Panc1 (cell line): ENCODE data around the gene PAFAH1B2.
"Not testable (repeated sequence)": the region's sequence is repeated elsewhere in the genome, so short reads cannot be mapped to it uniquely, and the experiment has no call there.

Source experiments
- TCF7L2 ChIP-seq: IDR thresholded peaks from 2 replicates; pipeline ENCODE4 v1.6.1; 2011; ENCODE audit warnings: mild to moderate bottlenecking, low read depth, low read length, inconsistent platforms
- TF ChIP-seq, protein P1 (sequence below): fragments of 450-650 bp; IDR thresholded peaks from 2 replicates; pipeline ENCODE4 v1.5.1; 2017; ENCODE audit warnings: mild to moderate bottlenecking
- TF ChIP-seq, protein P2 (sequence below), 2 experiments: IDR thresholded peaks; 2 replicates each; pipeline ENCODE4 v1.6.1; 2011 to 2012; ENCODE audit warnings: low read depth in 2 of 2, control low read depth in 1 of 2, low read length in 1 of 2, mild to moderate bottlenecking in 1 of 2, moderate library complexity in 1 of 2; ENCODE audit not compliant: insufficient read depth in 1 of 2

DNA sequence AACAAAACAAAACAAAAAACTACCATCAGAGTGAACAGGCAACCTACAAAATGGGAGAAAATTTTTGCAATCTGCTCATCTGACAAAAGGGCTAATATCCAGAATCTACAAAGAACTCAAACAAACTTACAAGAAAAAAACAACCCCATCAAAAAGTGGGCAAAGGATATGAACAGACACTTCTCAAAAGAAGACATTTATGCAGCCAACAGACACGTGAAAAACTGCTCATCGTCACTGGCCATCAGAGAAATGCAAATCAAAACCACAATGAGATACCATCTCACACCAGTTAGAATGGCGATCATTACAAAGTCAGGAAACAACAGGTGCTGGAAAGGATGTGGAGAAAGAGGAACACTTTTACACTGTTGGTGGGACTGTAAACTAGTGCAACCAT is 31.6 kb upstream of the PAFAH1B2 start:
- TF ChIP-seq, protein P1, sequence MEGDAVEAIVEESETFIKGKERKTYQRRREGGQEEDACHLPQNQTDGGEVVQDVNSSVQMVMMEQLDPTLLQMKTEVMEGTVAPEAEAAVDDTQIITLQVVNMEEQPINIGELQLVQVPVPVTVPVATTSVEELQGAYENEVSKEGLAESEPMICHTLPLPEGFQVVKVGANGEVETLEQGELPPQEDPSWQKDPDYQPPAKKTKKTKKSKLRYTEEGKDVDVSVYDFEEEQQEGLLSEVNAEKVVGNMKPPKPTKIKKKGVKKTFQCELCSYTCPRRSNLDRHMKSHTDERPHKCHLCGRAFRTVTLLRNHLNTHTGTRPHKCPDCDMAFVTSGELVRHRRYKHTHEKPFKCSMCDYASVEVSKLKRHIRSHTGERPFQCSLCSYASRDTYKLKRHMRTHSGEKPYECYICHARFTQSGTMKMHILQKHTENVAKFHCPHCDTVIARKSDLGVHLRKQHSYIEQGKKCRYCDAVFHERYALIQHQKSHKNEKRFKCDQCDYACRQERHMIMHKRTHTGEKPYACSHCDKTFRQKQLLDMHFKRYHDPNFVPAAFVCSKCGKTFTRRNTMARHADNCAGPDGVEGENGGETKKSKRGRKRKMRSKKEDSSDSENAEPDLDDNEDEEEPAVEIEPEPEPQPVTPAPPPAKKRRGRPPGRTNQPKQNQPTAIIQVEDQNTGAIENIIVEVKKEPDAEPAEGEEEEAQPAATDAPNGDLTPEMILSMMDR = not testable (repeated sequence)
- not testable (repeated sequence) for TF ChIP-seq TCF7L2
- TF ChIP-seq, protein P2, sequence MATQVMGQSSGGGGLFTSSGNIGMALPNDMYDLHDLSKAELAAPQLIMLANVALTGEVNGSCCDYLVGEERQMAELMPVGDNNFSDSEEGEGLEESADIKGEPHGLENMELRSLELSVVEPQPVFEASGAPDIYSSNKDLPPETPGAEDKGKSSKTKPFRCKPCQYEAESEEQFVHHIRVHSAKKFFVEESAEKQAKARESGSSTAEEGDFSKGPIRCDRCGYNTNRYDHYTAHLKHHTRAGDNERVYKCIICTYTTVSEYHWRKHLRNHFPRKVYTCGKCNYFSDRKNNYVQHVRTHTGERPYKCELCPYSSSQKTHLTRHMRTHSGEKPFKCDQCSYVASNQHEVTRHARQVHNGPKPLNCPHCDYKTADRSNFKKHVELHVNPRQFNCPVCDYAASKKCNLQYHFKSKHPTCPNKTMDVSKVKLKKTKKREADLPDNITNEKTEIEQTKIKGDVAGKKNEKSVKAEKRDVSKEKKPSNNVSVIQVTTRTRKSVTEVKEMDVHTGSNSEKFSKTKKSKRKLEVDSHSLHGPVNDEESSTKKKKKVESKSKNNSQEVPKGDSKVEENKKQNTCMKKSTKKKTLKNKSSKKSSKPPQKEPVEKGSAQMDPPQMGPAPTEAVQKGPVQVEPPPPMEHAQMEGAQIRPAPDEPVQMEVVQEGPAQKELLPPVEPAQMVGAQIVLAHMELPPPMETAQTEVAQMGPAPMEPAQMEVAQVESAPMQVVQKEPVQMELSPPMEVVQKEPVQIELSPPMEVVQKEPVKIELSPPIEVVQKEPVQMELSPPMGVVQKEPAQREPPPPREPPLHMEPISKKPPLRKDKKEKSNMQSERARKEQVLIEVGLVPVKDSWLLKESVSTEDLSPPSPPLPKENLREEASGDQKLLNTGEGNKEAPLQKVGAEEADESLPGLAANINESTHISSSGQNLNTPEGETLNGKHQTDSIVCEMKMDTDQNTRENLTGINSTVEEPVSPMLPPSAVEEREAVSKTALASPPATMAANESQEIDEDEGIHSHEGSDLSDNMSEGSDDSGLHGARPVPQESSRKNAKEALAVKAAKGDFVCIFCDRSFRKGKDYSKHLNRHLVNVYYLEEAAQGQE (IDR thresholded peaks at IDR 0.05; ENCODE audit: insufficient read depth in 1 of 2, low read depth in 2 of 2, low read length in 1 of 2) = not testable (repeated sequence)
